Hematopoietic multipotent progenitor cell treated with erythropoietin and hydrocortisone succinate and interleukin-3 and kit ligand, for 6 days (in vitro differentiated cells): ENCODE data around the gene KRTAP4-2.
"Not testable (repeated sequence)": the region's sequence is repeated elsewhere in the genome, so short reads cannot be mapped to it uniquely, and the experiment has no call there.

Experiments used
- DNase-seq: peaks from one replicate; pipeline ENCODE4 v3.0.0-alpha.2; 2015

Gene KRTAP4-2

DNA sequence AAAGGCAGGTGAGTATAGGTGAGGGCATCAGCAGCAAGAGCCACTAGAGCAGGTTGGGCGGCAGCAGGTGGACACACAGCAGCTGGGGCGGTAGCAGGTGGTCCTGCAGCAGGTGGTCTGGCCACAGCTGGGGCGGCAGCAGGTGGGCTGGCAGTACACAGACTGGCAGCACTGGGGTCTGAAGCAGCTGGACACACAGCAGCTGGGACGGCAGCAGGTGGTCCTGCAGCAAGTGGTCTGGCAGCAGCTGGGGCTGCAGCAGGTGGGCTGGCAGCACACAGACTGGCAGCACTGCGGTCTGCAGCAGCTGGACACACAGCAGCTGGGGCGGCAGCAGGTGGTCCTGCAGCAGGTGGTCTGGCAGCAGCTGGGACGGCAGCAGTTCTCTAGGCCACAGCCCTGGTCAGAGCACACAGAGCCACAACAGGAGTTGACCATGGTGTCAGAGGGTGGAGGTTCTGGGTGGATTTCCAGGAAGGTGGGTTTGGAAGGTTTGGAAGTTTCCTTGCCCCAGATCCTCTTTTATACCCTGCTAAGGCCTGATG, at the start of gene KRTAP4-2:
TSS of gene KRTAP4-2 (minus strand) at position 495 of the 545 bp plus-strand sequence. CDS start at position 438, 57 bp downstream.
- DNase-seq, result no peak

DNA sequence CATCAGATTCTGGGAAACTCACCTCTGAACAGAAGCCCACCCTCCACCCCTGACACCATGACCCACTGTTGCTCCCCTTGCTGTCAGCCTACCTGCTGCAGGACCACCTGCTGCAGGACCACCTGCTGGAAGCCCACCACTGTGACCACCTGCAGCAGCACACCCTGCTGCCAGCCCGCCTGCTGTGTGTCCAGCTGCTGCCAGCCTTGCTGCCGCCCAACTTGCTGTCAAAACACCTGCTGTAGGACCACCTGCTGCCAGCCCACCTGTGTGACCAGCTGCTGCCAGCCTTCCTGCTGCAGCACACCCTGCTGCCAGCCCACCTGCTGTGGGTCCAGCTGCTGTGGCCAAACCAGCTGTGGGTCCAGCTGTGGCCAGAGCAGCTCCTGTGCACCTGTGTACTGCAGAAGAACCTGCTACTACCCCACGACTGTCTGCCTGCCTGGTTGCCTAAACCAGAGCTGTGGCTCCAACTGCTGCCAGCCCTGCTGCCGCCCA, 48.6 kb upstream of the KRTAP4-2 start, which contains the start of gene KRTAP9-2:
TSS of gene KRTAP9-2 (plus strand) at position 51 of the 498 bp plus-strand sequence. CDS start at position 58, 7 bp downstream.
- DNase-seq, result not testable (repeated sequence)

DNA sequence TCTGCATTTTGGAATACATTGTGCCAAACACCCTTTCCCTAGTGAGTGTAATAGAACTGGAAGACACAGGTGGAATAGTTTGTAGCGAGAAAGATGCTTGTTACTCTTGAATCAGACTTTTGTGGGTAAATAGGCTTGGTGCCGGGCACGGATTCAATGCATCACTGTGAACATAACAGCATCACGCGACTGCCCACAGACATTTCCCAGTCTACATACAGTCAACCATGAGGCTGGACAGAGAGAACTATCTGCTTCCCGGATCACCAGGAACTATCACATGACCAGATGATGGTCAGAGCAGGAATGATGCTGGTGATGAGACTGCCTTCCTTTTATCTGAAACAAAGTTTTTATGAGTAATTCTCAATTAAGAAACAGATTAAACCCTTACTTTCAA, 48.0 kb upstream of the KRTAP4-2 start:
- DNase-seq, result no peak

DNA sequence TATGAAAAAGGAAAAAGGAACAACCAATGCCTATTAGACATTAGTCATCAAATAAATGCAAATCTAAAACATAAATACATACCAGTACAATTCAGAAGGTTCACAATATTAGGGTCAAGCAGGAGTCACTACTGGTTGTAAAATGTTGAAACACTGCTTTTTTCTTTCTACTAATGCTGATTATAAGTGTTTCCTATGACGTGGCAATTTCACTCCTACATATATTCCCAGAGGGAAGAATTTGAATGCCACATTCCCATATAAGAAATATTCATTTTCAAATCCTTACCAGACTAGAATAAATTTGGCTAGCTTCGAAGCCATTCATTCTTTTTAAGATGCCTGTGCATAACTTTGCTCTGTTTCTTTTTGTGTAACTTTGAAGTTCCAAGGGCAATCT, 45.8 kb upstream of the KRTAP4-2 start:
- no peak for DNase-seq

DNA sequence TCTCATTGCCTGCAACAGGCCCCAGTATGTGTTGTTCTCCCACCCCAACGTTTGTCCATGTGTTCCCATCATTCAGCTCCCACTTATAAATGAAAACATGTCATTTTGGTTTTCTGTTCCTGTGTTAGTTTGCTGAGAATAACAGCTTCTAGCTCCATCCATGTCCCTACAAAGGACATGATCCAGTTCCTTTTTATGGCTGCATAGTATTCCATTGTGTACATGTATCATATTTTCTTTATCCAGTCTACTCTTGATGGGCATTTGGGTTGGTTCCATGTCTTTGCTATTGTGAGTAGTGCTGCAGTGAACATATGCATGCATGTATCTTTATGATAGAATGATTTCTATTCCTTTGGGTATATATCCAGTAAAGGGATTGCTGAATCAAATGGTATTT, 37.7 kb upstream of the KRTAP4-2 start:
- no peak for DNase-seq

DNA sequence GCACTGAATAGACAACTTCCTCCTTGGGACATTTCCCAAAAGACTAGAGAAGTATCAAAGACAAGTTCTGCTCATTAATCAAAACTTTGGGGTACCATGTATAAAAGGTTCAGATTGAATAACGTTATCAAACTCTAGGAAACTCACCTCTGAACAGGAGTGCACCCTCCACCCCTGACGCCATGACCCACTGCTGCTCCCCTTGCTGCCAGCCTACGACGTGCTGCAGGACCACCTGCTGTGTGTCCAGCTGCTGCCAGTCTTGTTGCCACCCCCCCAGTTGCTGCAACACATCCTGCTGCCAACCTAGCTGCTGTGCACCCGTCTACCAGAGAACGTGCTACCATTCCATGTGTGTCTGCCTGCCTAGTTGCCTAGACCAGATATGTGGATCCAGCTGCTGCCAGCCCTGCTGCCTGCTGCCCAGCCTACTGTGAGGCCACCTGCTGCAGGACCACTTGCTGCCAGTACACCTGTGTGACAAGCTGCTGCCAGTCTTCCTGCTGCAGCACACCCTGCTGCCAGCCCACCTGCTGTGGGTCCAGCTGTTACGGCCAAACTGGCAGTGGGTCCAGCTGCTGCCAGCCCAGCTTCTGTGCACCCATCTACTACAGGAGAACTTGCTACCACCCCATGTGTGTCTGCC, 34.6 kb upstream of the KRTAP4-2 start:
- DNase-seq, result no peak

DNA sequence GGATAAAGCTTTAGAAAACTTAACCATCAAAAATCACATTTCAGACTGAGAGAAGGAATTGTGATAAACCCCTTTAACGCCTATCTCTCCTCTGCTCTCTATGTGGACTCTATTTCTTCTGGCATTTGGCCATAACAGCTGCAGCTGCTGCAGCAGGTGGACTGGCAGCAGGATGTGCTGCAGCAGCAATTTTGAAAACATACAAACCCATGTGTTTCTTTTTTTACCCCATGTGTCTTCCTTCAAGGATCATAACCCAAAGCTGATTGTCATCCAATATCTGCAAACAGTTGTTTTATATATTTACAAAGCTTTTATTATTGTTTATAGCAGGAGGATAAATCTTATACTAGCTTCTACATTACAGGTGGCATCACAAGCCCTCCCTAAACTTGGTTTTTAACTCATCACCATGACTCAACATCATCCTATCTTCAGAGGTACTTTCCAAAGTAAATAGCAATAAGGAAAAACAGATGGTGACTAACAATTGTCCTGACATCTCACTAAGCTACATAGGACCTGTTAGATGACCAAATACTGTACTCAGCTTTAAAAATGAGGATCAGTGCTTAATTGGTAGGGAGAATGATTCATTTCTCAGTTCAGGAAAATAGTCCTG, 33.9 kb upstream of the KRTAP4-2 start:
- DNase-seq, result no peak

DNA sequence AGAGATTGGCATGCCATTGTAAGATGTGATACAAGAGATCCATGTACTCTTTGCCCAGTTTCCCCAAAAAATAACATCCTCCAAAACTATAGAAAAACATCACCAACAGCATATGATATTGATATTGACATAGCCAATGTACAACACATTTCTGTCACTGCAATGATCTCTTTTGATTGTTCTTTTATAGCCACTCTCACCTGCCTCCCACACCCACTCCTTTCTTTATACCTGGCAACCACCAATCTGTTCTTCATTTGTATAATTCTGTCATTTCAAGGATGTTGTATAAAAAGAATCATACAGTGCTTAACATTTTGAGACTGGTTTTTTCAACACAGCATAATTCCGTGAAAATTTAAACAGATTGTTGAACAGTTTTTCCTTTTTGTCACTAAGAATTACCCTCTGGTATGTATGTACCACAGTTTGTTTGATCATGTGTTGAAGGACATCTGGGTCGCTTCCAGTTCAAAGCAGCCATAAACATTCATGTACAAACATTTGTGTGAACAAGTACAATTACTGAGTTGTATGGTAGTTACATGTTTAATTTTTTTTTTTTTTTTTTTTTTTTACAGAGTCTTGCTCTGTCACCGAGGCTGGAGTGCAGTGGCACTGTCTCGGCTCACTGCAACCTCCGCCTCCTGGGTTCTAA, 21.5 kb upstream of the KRTAP4-2 start:
- DNase-seq, result no peak

DNA sequence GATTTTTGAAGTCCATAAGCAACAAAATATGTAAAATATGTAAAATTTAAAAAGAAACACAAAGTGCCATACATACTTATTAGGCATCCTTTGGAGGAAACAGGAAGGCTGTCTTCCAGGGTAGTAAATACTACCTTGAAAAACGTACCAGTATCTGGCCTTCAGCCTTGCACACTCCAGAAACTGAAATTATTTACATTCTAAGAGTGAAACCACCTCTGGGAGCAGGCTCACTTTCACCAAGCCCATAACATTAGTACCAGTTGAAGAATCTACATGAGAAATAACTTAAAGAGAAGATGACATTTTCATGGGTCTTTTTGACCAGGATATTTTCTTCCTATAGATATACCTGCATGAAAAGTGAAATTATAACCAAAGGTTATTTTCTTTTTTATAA, 18.0 kb upstream of the KRTAP4-2 start:
- no peak for DNase-seq

DNA sequence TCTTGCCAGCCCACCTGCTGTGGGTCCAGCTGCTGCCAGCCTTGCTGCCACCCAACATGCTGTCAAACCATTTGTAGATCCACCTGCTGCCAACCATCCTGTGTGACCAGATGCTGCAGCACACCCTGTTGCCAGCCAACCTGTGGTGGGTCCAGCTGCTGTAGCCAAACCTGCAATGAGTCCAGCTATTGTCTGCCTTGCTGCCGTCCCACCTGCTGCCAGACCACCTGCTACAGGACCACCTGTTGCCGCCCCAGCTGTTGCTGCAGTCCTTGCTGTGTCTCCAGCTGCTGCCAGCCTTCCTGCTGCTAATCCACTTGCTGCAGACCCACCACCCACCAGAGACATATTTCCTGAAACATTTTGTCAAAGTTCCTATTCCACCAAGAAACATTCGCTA, 12.3 kb upstream of the KRTAP4-2 start:
- no peak for DNase-seq

DNA sequence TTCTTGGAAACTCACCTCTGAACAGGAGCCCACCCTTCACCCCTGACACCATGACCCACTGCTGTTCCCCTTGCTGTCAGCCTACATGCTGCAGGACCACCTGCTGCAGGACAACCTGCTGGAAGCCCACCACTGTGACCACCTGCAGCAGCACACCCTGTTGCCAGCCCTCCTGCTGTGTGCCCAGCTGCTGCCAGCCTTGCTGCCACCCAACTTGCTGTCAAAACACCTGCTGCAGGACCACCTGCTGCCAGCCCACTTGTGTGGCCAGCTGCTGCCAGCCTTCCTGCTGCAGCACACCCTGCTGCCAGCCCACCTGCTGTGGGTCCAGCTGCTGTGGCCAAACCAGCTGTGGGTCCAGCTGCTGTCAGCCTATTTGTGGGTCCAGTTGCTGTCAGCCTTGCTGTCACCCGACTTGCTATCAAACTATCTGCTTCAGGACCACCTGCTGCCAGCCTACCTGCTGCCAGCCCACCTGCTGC, 11.9 kb upstream of the KRTAP4-2 start, which contains the start of gene KRTAP9-1:
TSS of gene KRTAP9-1 (plus strand) at position 51 of the 482 bp plus-strand sequence. CDS start at position 51, 0 bp downstream.
- not testable (repeated sequence) for DNase-seq

DNA sequence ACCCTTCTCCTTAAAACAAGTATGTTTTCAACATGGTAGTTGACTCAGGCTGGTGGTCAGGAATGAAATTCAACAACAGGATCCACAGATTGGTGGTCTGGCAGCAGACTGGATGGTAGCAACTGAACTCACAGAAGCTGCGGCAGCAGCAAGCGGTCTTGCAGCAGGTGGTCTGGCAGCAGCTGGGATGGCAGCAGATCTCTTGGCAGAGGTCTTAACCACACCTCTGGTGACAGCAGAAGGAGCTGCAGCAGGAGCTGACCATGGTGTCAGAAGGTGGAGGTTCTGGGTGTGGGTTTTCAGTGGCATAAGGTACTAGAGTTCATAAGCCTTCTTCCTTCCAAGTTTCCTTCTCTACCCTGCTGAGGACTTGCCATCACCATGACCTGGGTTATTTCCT, 8.9 kb upstream of the KRTAP4-2 start:
- DNase-seq, result no peak

DNA sequence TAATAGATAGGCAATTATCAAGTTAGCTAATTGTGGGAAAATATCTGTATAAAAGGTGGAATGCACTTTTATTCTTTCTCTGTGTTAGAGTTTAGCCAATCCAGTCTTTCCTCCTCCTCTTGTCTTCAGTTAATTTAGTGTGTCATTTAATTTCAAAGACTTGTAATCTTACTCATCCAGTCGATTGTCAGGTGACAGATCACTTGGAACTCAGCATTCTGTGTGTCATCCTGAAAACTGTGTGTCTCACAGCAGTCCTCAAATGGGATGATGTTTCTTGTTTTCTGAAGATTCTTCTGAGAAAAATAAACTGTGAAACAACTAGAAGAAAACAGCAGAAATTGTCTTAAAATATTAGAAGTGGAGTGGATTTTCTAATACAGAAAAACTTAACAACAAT, 7.0 kb upstream of the KRTAP4-2 start:
- no peak for DNase-seq

DNA sequence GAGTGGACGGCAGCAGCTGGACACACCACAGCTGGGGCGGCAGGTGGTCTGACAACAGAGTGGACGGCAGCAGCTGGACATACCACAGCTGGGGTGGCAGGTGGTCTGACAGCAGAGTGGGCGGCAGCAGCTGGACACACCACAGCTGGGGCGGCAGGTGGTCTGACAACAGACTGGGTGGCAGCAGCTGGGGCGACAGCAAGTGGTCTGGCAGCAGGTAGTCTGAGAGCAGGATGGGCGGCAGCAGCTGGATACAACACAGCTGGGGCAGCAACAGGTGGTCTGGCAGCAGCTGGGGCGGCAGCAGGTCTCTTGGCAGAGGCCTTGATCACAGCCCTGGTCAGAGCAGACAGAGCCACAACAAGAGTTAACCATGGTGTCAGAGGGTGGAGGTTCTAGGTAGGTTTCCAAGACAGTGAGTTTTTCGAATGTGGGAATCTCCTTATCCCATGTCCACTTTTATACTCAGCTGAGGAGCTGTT, 6.5 kb upstream of the KRTAP4-2 start, which contains the start of gene KRTAP4-1:
TSS of gene KRTAP4-1 (minus strand) at position 432 of the 482 bp plus-strand sequence. CDS start at position 375, 57 bp downstream.
- no peak for DNase-seq

DNA sequence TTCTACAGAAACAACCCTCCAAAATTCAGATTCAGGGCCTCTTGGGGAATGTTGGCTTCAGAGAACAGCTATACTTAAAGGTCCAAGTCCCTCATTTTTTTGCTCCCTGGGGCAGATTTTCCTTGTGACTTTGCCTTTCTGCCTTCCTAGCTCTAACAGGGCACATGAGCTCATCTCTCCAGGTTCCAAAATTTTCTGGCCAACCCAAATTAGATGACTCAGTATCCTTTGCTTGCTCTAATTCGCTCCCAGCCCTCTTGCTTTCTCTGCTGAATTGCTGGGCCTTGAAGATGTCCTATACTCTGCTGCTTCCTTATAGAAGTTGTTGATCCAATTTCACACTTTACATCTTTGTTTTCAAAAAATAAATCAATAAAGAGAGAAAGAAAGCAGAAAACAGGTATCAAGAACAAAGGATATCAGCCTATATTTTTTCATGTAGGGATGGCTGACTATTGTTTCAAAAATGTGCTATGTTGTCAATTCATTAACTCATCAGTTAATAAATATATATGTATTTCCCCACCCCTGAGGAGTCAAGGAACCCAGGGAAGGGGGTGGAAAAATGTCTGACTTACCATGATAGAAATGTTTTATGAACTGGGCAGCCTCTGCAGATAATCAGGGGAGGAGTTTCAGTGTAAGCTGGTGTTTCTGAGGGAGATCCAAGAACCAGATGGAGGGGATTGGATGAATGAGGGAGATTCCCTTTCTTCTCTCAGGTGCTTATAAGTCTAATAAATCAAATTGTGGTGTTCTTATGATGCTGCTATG, 1.0 kb upstream of the KRTAP4-2 start:
- DNase-seq, result no peak

DNA sequence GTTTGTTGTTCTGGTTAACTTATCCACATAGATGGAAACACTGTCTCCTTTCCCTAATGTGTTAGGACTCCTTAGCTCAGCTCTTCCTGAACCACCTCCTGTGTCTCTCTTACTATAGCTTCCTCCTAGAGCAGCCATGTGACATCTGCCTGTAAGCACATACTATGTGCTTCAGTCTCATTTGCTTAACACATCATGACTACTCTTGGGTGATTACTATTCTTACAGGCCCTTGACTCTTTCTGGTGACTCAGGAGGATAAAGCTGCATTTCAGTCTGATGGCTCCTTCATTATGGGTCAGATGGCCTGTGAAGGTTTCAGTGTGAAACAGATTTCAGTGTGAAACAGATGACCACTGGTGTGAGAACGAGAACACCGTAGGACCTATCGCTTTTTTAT, 320 bp upstream of the KRTAP4-2 start:
- no peak for DNase-seq

DNA sequence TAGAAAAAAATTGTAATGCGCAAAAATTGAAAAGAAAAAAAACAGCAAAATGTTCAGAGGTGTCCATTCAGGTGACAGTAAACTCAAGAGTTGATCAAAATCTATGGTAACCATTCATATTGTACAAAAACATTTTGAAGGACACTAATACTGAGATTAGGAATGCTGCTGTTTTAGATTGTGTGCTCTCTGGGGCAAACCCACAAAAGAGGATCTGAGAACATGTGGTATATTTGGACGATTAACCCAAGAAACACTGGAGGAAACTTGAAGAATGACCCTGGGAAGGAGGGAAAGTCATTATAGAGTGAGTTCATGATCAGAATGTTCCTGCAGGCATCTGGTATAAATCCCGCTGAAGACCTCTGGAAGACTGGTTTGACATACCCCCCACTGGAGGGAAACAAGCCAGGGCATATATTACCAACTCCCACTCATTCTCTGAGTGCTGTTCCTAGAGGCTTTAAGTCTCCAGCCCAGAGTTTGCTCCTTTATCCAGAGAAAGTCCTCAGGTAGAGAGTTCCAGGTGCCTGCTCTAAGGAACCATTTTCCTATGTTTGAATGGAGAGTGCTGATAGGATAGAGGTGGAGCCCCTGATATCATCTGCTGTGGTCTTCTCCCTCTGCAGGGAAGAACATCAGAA, 1.2 kb downstream of the KRTAP4-2 start:
- no peak for DNase-seq

DNA sequence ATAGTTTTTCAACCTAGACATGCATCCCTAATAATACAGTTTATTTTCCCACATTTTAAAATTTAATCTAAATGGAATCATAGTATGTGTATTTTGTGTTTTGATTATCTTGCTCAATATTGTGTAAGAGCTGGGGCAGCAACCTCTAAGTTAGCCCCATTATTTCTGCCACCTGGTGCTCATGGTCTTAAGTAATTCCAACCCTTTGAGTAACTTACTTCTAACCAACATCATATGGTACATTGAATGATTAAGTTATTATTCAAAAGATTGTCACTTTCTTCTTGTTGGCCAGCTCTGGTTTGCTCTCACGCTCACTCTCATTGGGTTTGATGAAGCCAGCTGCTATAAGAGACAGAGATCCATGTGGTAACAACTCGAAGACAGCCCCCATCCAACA, 6.1 kb downstream of the KRTAP4-2 start:
- no peak for DNase-seq

DNA sequence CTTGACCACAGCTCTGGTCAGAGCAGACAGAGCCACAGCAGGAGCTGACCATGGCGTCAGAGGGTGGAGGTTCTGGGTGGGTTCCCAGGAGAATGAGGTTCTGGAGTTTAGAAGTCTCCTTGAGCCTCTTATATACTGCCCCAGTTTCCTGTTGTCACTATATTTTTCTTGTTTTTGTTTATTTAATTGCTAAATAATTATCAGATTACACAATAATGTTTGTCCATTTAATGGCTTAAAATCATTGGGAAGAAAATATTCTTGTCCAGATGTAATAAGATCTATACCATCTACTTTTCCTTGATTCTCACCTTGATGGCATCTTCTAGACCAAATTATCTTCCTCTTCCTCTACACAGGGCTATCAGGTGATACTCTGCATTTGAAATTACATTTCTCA, 9.9 kb downstream of the KRTAP4-2 start, which contains the start of gene KRTAP4-3:
TSS of gene KRTAP4-3 (minus strand) at position 101 of the 400 bp plus-strand sequence. CDS start at position 52, 49 bp downstream.
- no peak for DNase-seq

DNA sequence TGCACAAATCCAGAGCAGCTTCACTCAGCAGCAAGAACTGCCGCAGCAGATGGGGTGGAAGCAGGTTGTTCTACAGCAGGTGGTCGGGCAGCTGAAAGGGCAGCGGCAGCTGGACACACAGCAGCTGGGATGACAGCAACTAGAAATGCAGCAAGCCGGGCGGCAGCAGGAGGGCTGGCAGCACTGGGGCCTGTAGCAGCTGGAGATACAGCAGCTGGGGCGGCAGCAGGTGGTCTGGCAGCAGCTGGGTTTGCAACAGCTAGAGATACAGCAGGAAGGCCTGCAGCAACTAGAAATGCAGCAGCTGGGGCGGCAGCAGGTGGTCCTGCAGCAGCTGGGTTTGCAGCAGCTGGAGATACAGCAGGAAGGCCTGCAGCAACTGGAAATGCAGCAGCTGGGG, 10.5 kb downstream of the KRTAP4-2 start:
- DNase-seq, result no peak

DNA sequence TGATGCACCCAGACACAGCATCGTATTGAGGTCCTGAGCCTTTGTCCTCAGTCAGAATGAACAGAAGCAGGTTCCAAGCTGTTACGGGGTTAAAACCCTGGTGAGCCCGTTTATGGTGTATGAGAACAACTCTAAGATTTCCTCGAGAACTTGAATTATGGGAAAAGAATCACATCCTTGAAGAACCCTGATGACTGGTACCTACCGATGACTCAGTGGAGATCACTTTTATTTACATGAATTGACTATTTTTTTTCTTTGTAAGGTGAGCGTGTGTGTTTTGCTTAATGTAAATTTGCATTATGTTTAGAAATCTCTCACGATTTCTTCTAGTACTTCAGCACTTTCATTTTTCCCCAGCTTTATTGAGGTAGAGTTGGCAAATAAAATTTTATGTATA, 14.2 kb downstream of the KRTAP4-2 start:
- DNase-seq, result no peak

DNA sequence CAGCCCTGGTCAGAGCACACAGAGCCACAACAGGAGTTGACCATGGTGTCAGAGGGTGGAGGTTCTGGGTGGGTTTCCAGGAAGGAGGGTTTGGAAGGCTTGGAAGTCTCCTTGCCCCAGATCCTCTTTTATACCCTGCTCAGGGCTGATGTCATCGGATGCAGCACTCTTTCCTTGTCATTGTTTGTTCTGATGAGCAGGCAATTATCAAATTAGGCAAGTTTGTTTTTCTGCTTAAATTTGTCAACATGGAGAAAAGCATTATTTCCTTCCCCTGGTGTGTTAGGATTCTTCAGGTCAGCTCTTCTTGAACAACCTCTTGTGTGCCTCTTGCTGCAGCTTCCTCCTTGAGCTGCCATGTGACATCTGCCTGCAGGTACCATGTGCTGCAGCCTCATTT, 17.4 kb downstream of the KRTAP4-2 start, which contains the start of gene KRTAP4-4:
TSS of gene KRTAP4-4 (minus strand) at position 101 of the 400 bp plus-strand sequence. CDS start at position 44, 57 bp downstream.
- no peak for DNase-seq
